HG03558 (cell line): ENCODE measurements around the gene MAST2.

ENCODE experiments used
- ATAC-seq: cut with Tn5 transposase; IDR thresholded peaks from one replicate; pipeline ENCODE4 v1.9.1; 2021; ENCODE audit warnings: moderate number of reproducible peaks; ENCODE audit not compliant: unreplicated experiment; ENCODE audit errors: extremely low read depth

Gene MAST2

GRCh38 chr1:45972621-45973020 lies 169.2 kb downstream of the MAST2 start:
- ATAC-seq: no peak

- ATAC-seq: no peak
Observed at GRCh38 chr1:45973121-45973520, 169.7 kb downstream of the MAST2 start.

GRCh38 chr1:45974541-45975269 lies 171.3 kb downstream of the MAST2 start:
- ATAC-seq: no peak

- ATAC-seq: no peak
Observed at GRCh38 chr1:45976623-45977022, 173.2 kb downstream of the MAST2 start.

GRCh38 chr1:45979074-45979777 lies 175.8 kb downstream of the MAST2 start:
- ATAC-seq: no peak

- ATAC-seq: no peak
Observed at GRCh38 chr1:45979778-45980176, 176.4 kb downstream of the MAST2 start.

GRCh38 chr1:45982359-45982758 lies 178.9 kb downstream of the MAST2 start:
- no peak for ATAC-seq

- ATAC-seq: no peak
Observed at GRCh38 chr1:45983967-45984366, 180.6 kb downstream of the MAST2 start.

GRCh38 chr1:45987204-45987603 lies 183.8 kb downstream of the MAST2 start:
- no peak for ATAC-seq

- no peak for ATAC-seq
Observed at GRCh38 chr1:45989249-45989648, 185.8 kb downstream of the MAST2 start.

GRCh38 chr1:45994423-45994822 lies 191.0 kb downstream of the MAST2 start:
- no peak for ATAC-seq

GRCh38 chr1:45995298-45995697 lies 191.9 kb downstream of the MAST2 start:
- ATAC-seq: no peak

- ATAC-seq: no peak
Observed at GRCh38 chr1:45998020-45998617, 194.7 kb downstream of the MAST2 start.

GRCh38 chr1:45999507-45999906 lies 196.1 kb downstream of the MAST2 start:
- ATAC-seq: no peak

GRCh38 chr1:46001081-46001785 lies 197.8 kb downstream of the MAST2 start:
- no peak for ATAC-seq

GRCh38 chr1:46002551-46003150 lies 199.2 kb downstream of the MAST2 start:
- ATAC-seq: no peak

- no peak for ATAC-seq
Observed at GRCh38 chr1:46003315-46003714, 199.9 kb downstream of the MAST2 start.

- ATAC-seq: no peak
Observed at GRCh38 chr1:46004492-46004891, 201.1 kb downstream of the MAST2 start.

- no peak for ATAC-seq
Observed at GRCh38 chr1:46005594-46005993, 202.2 kb downstream of the MAST2 start.

GRCh38 chr1:46008585-46008984 lies 205.2 kb downstream of the MAST2 start:
- no peak for ATAC-seq
